Cerebellar nuclear complex (tissue), 1 donor: ENCODE data around the gene ZNF254.
A peak's percentile ranks its signal among the peaks of the same experiment; 100 is the strongest.
"Not testable (repeated sequence)": the region's sequence is repeated elsewhere in the genome, so short reads cannot be mapped to it uniquely, and the experiment has no call there.

Experiments
- DNase-seq, 2 experiments: peaks; one replicate each; lab custom pipeline; 2025; lab: John Stamatoyannopoulos, UW

The ZNF254 gene

GRCh38 chr19:24086974-24087595 is at the start of gene ZNF254:
Gene ZNF254, plus strand, starts transcription at chr19:24087187. Its CDS starts 121 bp downstream, at chr19:24087308.
- peak; percentile 38 to 84 for DNase-seq

- DNase-seq, result no peak
These were observed 46.4 kb upstream of the ZNF254 start for GRCh38 chr19:24040621-24041020.

DNA sequence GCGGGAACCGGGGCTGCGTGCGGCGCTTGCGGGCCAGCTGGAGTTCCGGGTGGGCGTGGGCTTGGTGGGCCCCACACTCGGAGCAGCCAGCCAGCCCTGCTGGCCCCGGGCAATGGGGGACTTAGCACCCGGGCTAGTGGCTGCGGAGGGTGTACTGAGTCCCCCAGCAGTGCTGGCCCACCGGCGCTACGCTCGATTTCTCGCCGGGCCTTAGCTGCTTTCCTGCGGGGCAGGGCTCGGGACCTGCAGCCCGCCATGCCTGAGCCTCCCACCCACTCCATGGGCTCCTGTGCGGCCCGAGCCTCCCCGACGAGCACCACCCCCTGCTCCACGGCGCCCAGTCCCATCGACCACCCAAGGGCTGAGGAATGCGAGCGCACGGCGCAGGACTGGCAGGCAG is 45.7 kb upstream of the ZNF254 start:
- DNase-seq, result not testable (repeated sequence)

DNA sequence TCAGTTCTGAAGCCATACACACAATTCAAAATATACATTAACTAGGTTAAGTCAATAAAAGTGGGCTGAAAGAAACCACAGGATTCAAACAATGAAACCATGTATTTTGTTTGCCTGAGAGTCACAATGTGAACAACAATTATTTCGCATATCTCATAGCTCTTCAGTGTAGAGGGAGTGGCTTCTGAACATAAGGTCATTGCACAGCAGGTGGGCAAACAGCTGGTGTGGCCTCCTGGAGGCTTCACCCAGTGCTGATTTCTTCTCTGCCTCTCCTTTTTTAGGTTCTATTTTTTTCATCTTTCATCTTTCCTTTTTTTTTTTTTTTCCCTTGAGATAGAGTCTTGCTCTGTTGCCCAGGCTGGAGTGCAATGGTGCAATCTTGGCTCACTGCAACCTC is 40.4 kb upstream of the ZNF254 start:
- DNase-seq, result no peak

DNA sequence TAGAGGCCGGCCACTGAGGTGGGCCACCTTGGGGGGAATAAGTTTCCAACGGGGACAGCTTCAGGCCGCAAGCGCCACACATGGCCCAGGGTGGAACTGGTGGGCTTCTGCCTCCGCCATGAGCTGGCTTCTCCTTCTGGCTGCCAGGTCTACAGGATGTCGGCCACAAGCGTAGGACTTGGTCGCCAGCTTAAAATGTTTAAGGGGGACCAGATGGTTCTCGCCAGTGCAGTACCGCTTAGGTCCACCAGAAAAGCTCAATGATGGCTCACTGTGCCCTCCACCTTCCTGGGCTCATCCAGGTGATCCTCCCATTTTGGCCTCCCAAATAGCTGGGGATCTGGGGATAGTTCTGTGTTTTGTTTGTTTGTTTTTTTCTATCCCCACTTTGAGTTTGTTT is 38.7 kb upstream of the ZNF254 start:
- DNase-seq, result no peak

DNA sequence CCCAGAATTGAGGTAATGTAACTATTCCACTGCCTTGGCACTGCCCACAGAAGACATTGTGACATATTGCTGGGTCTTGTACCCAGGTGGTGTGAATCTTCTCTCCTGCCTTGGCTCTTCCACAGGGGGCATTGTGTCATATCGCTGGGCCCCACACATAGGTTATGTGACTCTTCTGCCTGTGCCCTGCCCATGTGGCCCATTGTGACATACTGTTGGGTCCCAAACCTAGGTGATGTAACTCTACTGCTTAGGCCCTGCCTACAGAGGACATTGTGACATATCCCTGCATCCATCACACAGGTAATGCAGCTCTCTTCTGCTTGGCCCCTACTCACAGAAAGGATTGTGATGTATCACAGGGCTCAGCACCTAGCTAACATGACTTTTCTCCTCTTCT is 37.5 kb upstream of the ZNF254 start:
- DNase-seq, result no peak

GRCh38 chr19:24051516-24051915 is 35.5 kb upstream of the ZNF254 start:
- DNase-seq, result no peak

DNA sequence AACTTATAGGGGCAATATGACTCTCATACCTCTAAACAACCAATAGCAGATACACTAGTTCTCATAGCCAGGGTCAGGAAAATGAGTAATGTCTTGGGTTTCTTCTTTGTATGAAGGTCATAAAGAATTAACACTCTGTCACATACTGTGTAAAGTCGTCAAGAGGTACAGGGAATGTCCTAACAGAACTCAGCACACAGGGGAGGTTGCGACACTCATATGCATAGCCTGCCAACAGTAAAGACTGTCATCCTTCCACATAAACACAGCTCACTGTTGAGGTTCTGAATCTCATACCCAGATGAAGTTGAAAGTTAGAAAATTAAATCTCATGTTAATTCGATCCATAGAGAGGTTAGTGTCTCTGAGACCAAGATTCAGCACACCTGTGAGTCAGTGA is 34.2 kb upstream of the ZNF254 start:
- DNase-seq, result no peak

- DNase-seq, result no peak
These were observed 33.4 kb upstream of the ZNF254 start for GRCh38 chr19:24053601-24054000.

DNA sequence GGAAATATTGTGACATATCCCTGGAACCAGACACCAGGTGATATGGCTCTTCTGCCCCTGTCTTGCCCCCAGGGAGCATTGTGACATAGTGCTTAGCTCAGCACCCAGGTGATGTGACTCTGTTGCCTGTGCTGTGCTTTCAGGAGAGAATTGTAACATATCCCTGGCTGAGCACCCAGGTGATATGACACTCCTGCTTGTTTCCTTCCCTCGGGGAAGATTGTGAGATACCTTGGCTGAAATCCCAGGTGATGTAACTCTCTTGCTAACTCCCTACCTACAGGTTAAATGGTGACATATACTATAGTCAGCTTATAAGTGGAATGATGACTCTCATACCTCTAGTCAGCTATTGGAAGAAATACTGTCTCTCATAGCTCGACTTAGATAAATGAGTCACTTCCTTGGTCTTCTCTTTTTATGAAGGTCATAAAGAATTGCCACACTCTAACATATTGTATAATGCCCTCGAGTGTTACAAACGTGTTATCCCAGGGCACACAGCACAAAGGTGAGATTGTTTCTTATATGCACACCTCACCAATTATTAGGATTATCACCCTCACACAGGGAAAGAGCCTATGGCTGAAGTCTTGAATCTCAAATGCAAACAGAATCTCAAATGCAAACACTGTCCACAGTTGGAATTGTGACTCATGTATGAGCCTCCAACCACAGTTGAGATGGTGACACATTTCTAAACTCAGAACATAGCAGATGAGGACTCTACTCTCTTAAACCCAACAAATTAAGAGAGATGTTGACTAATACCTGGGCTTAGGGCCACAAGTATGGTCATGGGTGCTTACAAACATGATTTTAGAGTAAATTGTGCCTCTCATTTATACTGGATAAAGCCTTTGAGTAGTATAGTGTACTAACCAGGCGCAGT is 32.7 kb upstream of the ZNF254 start:
- no peak for DNase-seq

- DNase-seq, result no peak
These were observed 31.4 kb upstream of the ZNF254 start for GRCh38 chr19:24055548-24055947.

GRCh38 chr19:24057144-24057543 is 29.8 kb upstream of the ZNF254 start:
- no peak for DNase-seq

- DNase-seq, result no peak
These were observed 27.3 kb upstream of the ZNF254 start for GRCh38 chr19:24059563-24060295.

DNA sequence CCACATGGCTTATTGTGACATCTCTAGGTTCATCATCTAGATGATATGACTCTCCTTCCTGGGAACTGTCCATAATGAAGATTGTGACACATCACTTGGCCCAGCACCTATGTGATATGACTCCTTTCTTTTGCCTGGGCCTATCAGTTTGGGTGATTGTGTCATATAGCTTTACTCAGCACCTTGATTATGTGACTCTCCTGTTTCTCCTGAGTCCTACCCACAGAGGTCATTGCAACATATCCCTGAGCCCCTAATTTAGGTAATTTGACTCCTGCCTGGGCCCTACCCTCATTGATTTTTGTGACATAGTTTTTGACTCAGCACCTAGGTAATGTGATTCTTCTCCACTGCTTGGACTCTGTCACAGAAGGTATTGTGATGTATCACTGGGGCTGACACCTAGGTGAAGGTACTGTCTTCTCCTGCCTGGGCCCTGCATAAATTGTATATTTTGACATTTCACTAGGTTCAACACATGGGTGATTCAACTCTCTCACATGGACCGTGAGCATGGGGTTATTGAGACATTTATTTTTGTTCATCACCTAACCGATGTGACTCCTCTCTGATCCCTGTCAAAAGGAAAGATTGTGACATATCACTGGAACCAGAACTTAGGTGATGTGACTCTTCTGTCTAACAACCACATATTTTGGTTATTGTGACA is 26.2 kb upstream of the ZNF254 start:
- no peak for DNase-seq

- DNase-seq, result no peak
These were observed 24.8 kb upstream of the ZNF254 start for GRCh38 chr19:24062190-24062589.

DNA sequence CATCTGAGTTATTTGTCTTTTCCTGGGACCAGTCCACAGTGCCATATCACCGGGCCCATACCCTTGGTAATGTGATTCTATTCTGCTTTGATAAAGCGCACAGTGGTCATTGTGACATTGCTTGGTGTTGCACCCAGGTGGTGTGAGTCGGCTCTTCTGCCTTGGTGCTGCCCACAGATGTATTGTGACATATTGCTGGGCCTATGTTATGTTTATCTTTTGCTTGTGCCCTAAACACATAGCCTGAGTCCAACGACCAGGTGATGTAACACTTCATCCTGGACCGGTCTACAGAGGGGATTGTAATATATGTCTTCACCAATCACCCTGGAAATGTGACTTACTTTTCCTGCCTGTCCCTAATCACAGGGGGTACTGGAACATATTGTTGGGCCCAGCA is 23.7 kb upstream of the ZNF254 start:
- DNase-seq, result no peak

DNA sequence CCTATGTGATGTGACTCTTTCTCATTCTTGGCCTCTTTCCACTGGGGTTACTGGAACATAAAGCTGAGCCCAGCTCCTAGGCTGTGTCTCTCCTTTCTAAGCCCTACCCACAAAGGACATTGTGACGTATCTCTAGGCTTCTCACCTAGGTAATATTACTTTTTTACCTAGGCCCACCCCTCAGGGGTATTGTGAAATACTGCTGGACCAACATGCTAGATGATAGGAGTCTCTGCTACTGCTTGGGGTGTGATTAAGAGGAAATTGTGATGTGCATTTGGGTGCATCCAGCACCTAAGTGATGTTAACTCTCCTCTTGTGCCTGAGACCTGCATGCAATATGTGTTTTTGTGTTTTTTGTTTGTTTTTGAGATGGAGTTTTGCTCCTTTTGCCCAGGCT is 22.8 kb upstream of the ZNF254 start:
- DNase-seq, result no peak

DNA sequence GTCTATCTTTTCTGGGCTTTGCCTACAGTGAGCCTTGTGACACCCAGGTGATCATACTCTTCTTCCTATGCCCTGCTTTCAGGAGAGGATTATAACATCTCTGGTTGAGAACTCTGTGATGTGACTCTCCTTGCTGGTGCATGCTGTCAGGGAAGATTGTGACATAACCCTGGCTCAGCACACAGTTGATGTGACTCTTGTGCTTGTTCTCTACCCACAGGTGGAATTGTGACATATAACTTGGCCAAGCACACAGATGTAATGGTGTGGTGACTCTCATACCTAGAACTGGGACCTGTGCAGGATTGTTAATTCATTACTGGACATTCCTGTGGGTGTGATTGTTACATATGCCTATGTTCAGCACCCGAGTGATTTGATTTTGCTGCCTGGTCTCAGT is 21.7 kb upstream of the ZNF254 start:
- no peak for DNase-seq

- no peak for DNase-seq
These were observed 21.0 kb upstream of the ZNF254 start for GRCh38 chr19:24065865-24066604.

- no peak for DNase-seq
These were observed 16.9 kb upstream of the ZNF254 start for GRCh38 chr19:24069905-24070657.

DNA sequence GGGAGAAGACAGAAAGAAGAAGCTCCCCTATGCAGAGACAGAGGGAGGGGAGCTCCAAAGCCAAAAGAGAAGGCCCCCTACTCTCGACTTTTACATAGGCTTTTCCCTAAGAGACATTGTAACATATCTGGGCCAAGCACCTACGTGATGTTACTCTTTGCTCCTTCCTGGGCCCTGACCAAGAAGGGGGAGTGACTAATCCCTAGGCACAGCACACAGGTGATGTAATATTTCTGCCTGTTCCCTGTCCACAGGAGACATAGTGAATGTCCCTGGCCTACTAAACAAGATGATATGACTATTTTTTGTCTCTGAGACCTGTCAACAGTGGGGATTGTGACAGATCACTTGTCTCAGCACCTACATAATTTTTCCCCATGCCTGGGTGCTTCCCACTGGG is 15.9 kb upstream of the ZNF254 start:
- no peak for DNase-seq
